Measurements from ENCODE around the gene CCDC74A.
"Not testable (repeated sequence)": the region's sequence is repeated elsewhere in the genome, so short reads cannot be mapped to it uniquely, and the experiment has no call there.

CCDC74A gene

DNA sequence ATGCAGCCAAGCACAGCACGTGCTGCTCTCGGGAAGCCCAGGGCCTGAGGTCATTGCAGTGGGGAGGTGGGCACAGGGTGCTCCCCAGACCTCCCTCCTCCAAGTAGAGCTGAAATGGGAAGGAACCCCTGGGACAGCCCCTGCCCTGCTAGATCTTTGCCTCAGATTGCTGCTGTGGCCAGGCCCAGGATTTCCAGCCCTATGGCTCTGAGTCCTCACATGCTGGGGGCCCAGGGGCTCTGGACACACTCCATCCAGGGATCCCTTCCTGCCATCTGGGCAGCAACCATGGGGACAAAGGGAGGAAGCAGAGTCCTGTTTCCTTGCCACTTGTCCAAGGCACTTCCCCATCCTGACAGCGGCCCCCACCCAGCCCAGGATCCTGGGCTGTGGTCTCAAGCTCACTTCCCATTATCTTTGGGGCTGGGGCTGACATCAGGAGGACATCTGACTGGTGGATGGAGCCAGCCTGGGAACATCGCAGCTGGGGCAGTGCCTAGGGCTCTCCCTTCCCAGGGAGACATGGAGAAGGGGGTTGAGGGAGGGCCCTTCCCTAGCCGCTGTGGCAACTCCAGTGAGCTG lies 2.3 kb downstream of the CCDC74A start:
- not testable (repeated sequence) for DNase-seq (ENCODE audit: low read depth)

DNA sequence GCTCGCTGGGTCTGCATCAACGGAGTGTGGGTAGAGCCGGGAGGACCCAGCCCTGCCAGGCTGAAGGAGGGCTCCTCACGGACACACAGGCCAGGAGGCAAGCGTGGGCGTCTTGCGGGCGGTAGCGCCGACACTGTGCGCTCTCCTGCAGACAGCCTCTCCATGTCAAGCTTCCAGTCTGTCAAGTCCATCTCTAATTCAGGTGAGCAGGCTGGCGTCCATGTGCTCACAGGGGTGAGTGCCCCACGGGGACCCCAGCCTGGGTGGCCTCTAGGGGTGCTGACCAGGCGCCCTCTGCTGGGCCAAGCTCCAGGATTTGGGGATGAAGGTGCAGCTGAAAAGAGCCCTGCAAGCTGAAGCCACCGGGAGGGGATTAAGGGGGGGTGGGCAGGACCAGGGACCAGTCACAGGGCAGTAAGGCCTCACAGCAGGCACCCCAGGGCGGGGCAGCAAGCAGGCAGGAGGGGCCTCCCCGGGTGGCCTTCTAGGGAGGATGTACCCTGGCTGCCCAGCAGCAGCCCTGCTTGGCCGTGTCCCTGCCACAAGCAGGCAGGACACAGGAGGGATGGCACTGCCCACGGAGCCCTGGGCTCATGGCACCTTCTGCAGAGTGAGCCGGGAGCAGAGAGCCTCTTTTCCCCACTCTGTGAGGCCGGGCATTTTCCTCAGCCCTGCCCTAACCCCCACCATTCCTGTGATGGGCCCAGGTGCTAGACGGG lies 3.1 kb downstream of the CCDC74A start:
- not testable (repeated sequence) for DNase-seq (ENCODE audit: low read depth)

DNA sequence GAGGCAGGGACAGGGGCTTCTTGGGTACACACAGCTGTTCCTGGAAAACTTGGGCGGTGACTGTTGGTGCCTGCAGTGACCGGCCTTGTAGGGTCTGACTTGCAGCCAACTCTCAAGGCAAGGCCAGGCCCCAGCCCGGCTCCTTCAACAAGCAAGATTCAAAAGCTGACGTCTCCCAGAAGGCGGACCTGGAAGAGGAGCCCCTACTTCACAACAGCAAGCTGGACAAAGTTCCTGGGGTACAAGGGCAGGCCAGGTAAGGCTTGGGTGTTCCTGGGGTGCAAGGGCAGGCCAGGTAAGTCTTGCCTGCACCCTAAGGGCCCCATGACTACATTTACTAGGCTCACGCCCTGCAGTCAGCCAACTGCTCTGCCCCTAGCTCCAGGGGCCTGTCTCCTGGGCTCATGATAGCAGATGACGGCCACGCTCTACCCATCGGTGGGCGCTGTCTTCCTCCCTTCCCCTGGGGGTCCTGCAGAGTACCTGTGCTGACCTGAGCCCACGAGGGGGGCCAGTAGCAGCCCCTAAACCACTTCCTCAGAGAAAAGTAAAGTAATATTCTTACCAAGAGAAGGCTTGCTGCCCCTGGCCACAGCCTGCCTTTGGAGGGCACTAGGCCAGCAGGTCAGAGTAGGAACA lies 4.0 kb downstream of the CCDC74A start:
- DNase-seq (ENCODE audit: low read depth), result not testable (repeated sequence)

DNA sequence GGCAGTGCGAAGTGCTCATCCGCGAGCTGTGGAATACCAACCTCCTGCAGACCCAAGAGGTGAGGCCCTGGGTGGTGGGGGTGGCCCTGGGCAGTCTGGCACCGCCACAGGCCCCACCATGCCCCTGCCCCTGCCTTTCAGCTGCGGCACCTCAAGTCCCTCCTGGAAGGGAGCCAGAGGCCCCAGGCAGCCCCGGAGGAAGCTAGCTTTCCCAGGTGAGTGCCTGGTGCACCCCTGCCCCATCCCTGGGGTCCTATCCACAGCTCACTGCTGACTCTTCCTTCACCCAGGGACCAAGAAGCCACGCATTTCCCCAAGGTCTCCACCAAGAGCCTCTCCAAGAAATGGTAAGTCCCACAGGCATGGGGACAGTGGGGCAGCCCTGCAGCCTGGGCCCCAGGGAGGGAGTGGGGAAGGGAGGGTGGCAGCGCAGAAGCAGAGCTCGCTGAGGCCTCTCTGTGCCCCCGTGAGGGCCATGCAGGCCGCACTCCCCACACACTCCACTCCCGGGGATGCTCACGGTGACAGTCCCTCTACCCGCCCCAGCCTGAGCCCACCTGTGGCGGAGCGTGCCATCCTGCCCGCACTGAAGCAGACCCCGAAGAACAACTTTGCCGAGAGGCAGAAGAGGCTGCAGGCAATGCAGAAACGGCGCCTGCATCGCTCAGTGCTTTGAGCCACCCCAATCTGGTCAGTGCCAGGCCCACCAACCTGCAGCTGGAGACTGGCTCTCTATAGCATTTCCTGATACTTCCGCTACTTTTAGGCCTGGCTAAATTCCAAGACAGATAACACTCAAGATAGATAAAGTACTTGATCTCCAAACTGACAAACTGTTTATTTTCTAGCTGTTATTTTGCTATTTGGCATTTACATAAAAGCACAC lies 5.3 kb downstream of the CCDC74A start:
- not testable (repeated sequence) for DNase-seq (ENCODE audit: low read depth)

DNA sequence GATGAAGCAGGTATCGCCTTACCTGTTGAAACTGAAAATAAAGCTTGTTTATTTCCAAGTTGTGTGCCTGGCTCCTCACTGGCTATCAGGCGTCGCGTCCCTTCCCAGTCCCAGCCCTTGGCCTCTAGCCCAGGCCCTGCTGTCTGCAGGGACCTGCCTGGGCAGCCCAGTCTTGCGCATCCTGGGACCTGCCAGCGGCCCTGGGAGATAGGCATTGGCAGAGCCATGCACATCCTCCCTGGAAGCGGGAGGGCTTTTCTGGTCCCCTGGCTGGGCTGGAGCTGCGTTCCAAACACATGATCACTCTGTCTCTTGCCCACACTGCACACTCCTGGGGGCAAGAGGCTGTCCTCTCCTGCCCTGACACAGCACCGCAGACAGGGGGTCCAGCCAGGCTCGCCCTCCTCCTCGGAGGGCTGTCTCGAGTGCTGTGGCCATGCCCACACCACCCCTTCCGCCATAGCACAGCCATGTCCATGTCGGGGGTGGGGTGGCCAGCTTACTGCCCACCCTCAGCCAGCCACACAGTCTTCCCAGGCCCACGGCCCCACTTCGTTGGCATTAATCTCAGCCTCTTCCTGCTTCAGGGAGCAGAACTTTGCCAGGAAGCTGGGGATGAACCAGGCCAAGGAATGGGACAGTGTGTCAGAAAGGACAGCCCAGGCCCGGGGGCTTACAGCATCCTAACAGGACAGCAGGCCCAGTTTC lies 6.1 kb downstream of the CCDC74A start:
- DNase-seq (ENCODE audit: low read depth), result not testable (repeated sequence)

DNA sequence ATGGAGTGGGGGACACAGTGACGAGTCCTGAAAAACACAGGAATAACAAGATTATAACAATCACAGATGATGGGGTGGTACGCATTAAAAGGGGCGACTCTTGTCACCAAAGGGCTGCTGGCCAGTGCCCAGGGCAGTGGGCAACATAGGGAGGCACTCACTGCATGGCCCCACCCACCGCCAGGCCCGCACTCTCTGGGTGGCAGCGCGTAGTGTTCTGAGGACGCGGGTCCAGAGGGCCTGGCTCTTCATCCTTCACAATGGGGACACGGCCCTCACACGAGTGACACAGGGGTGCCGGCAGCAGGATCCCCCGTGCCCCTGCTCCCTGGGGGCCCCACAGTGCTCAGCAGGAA lies 6.6 kb downstream of the CCDC74A start:
- not testable (repeated sequence) for DNase-seq (ENCODE audit: low read depth)

DNA sequence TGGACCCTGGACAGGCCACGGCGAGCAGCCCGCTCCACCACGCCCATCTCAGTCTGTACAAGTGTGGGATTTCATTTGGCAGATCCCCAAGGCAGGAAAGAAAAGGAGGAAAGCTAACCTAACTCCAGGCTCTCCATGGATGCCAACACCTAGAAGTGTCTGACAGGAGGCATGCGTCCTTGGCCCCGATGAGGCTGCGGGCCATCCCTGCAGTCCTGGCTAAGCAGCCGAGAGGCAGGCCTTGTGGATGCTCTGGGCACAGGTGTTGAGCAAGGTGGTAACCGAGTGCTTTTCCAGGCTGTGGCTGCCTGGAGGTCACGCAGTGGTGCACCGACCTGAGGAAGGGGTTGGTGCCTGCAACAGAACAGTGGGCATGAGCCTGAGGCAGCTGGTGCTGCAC lies 7.3 kb downstream of the CCDC74A start:
- not testable (repeated sequence) for DNase-seq (ENCODE audit: low read depth)

DNA sequence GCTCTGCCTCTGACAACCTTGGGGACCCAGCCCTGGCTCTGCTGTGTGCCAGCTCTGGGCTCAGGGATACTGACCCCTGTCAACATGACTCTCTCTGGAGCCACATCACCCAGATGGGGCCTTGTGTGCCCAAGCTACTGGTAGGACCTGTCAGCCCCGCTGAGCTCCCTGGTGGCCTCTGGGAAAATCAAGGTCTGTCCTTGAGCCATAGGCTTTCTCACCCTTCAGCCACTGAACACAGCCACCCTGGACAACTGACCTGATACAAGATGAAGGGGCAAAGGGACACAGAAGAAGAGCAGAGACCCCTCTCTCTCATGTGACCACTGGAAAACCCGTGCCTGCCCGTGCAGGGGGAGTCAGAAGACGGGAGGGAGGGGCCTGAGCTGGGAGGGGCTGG lies 7.8 kb downstream of the CCDC74A start:
- no peak for DNase-seq (ENCODE audit: low read depth)

DNA sequence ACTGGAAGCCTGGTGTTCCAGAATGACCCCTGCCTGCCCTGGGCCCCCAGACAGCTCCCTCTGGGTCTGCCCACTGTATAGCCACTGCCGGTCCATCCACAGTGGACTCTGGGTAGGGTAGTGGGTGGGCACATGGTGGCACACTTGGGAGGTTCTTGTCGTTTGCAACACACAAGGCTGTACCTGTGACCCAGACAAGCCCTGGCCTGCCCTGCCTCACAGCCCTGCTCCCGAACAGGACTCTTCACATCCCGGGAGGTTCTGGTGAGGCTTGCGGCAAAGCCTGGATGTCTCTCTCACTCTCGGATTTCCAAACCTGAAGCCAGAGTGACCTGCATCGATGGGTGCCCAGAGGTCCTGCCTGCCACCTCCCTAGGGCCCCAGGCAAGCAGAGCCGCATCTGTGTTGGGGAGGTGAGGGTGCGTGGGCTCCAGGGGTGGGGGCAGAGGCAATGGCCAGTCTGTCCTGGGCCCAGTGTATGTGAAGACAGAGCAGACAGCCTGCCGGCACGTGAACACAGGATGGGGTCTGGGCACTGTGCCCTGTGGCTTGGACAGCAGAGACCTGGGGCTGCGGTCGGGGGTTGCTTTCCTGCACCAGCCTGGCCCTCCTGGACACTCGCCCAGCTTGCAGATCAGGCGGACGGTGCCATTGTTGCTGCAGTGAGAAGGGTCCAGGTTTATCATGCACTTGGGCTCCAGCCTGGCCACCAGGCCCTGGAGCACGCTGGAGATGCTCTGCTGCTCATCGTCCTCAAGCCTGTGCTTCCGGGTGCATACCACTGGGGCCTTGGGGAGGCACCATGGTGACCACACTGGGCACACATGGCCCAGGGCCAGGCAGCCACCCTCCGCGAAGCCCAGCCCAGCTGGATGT lies 8.5 kb downstream of the CCDC74A start:
- not testable (repeated sequence) for DNase-seq (ENCODE audit: low read depth)

DNA sequence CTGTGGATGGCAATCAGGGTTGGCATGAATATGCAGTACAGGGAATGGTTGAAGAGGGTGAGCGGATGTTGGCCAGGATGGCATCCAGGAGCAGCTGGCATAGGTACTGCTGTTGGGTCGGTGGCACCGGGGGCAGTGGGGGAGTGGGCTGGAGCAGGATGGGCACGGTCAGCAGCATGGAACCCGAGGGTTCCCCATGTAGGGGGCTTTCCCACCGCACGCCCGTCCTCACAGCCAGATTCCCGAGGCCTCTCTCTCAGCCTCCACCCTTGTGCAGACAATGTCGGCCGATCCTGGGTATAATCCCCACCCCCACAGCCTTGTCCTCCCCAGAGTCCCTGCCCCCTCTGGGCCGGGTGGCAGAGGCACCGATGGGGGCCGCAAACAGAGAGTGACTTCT lies 9.2 kb downstream of the CCDC74A start:
- not testable (repeated sequence) for DNase-seq (ENCODE audit: low read depth)

DNA sequence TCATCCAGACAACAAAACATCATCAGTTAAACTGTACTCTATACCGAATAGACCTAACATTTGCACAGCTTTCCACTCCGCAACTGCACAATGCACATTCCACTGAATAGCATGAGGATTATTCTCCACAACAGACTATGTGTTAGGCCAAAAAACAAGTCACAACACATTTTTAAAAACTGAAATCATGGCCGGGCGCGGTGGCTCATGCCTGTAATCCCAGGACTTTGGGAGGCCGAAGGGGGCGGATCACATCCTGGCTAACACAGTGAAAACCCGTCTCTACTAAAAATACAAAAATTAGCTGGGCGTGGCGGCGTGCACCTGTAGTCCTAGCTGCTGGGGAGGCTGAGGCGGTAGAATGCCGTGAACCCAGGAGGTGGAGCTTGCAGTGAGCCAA lies 11.2 kb downstream of the CCDC74A start:
- not testable (repeated sequence) for DNase-seq (ENCODE audit: low read depth)

DNA sequence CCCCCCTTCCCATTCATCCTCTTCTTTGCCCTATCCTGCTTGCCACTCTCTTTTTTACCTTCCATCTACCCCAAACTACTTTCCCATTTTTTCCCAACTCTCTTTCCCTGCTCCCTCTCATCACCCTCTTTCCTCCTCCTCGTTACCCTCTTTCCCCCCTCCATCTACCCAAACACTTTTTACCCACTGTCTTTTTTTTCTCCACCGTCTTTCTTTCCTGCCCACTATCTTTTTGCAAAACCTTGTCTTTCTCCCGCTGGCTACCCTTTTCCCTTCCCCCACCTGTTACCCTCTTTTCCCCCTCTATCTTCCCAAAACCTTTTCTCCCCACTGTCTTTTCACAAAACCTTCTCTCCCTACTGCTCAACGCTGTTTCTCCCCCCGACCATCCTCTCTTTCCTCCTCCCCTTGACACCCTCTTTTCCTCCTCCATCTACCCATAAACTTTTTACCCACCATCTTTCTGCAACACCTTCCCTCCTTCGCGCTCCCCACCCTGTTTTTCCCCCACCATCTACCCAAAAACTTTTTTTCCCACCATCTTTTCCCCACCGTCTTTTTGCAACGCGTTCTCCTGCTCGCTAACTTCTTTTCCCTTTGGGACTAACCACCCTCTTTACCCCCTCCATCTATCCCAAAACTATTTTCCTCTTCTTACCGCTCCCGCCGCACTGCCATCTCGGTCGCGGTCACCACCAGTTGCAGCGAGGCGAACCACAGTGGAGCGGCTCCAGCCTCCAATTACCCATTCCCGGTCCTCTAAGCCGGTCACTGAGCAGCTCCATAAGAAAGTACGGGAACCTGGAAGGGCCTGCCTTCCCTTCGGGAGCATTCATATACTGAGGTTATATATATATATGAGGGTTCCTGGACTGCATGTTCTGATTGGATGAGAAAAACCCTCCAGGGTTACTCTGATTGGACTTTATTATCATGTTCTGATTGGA lies 15.0 kb downstream of the CCDC74A start:
- DNase-seq (ENCODE audit: low read depth), result no peak

DNA sequence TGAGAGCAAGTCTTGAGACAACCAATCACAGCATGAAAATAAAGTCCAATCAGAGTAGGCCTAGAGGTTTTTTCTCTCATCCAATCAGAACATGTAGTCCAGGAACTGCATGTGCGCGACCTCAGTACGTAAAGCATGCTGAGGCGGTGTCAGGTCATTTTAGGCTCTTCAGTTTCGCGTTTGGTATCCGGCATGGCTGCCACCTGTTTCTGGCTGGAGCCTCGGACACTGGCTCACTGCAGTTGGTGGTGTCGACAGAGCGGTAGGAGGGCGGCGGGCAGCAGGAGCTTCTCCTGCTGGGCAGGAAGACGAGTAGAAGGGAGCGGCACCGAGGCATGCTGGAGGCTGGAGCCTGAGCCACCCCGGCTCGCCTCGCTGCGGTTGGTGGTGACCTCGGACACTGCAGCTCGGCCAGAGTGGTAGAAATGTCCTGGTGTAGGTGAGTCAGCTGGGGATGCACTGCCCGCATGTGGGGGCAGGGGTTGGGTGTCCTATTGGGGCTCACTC lies 15.8 kb downstream of the CCDC74A start:
- no peak for DNase-seq (ENCODE audit: low read depth)

DNA sequence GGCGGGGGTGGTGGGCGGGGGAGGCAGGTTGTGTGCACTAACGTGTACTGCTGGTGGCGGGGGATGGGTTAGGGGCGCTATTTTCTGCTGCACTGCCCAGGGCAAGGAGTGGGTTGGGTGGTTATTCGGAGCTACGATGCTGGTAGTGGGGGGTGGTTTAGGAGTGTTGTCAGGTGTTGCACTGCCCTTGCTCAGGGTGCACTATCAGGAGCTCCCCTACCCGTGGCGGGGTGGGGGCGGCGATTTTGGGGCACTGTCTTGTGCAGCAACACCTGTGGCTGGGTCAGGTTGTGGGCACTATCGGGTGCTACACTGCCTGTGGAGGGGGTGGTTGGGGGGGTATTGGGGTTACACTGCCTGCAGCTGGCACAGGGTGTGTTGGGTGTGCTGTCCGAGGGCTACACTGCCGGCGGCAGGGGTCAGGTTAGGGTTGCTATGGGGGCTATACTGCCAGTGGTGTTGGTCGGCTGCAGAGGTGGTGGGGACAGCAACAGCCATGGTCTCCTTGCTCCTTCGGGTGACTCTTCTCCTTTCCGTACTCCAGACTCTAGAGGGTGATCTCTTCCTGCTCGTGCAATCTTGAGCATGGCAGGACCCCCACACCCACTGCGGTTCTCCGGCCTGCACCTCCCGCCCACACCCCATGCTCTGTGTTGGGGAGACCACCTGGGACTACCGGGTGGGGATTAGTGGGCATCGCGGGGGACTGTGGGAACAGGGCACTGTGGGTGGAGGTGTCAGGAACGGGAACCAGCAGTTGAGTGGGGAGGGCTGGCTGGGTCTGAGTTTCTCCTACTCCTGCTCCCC lies 16.5 kb downstream of the CCDC74A start:
- DNase-seq (ENCODE audit: low read depth), result not testable (repeated sequence)

DNA sequence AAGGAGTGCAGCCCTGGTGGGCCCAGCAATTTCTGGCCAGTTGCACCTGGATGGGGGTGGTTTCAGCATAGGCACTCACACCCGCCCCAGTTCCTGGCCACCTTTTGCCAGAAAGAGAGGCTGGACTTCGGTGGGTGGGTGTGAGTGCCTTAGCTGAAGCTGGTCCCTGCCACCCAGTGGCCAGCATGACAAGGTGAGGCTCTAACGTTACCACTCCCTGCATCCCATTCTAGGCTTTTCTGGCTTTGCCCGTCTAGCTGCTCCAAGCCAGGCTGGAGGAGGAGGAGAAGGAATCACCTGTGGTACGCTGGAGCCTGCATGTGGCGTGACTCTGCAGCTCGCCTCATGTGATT lies 17.1 kb downstream of the CCDC74A start:
- not testable (repeated sequence) for DNase-seq (ENCODE audit: low read depth)

DNA sequence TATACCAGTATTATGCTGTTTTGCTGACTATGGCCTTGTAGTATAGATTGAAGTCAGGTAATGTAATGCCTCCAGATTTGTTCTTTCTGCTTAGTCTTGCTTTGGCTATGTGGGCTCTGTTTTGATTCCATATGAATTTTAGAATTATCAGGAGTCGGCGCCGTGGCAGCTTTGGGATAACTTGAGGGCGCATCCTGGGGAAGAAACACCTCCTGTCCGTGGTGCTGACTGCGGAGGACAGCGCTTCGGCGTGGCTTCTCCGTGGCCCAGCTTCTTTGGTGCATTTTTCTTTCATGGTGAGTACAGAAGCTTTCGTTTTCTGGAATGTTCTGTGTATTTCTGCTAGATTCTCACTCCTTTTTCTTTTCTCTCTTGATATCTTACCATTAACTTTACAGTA lies 25.2 kb downstream of the CCDC74A start:
- DNase-seq (ENCODE audit: low read depth), result no peak

DNA sequence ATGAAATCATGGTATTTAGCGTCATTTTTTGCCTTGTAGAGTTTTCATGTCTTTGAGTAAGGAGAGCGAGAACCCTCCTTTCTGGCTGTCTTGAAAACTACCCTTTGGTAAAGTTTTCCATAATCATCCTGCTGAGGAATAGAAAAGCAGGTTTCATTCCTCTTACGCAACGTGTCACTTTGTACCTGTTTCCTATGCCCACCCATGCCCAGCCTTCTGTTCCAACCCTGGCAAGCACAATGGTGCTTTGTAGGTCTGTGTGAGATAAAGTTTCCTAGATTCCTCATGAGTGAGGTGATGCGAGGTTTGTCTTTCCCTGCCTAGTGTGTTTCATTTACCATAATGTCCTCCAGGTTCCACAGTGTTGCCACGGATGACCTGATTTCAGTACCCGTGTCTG lies 29.3 kb downstream of the CCDC74A start:
- DNase-seq (ENCODE audit: low read depth), result no peak

DNA sequence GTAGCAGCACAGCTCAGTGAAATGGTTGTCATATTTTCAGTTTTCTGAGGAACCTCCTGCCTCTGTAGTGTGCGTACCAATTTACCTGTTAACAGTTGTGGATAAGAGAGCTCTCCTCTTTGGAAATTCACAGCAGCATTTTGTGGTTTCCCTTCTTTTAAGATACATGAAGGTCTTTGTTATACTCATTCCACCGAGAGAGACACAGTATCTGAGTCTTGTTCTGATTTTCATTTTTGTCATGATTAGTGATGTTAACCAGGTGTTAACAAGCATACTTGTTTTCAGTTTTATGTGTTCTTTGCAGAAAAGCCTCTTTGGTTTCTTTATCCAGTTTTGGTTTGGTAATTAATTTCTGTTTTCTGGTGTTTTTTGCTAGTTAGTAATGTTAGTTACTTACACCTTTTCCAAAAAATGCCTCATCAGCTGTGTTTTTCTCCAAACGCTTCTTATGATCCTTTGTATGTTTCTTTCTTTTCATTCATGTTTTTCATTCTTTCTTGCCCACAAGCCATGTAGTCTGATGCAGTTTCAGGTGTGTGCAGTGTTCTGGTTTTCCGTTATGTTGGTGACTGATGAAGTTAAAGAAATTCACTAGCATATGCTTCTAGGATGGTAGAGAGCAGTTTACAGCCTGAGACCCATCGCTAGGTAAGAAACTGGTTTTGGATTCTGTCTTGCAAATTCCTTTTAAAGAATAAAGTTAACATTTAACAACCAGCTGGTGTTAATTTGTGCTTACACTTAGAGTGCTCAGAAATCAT lies 30.1 kb downstream of the CCDC74A start:
- DNase-seq (ENCODE audit: low read depth), result no peak
